Right lobe of liver (tissue), 4 donors: ENCODE results near the gene S100PBP.

Experiments used
- POLR2A ChIP-seq: fragments of 450-650 bp; IDR thresholded peaks from one replicate; pipeline ENCODE4 v1.6.1; 2017; ENCODE audit warnings: antibody characterized with exemption, mild to moderate bottlenecking
- TF ChIP-seq, protein P1 (sequence below), 4 donors: fragments of 200-600 bp in 3 of 4; fragments of 450-650 bp in 1 of 4; IDR thresholded peaks; one replicate each; pipeline versions ENCODE4 v1.5.1 to v1.8.0; 2016 to 2022; ENCODE audit warnings: antibody characterized with exemption in 4 of 4, mild to moderate bottlenecking in 2 of 4
- donor health status: DM: no; HTN: no; CAD: no.
- donor health status: DM: no; HTN: no; CAD: no.
- donor health status: DM: no; HTN: yes; CAD: no.

DNA sequence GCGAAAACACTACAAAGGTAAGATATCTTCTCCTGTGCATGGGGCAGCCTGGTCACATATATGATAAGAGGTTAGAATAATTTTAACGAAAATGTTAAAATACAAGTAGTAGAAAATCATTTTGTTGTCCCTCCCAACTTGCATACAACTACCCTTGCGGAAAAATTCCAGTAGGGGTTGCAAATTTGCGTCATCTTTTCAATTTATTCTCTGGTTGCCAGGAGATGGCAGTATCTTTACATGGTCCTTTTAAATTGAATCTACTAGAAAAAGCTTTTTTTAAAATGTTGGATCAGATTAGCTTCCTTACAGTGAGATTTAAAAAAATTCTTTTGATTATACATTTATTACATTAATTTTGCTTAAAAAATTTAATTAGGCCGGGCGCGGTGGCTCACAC lies 10.9 kb downstream of the S100PBP start:
- TF ChIP-seq, protein P1, sequence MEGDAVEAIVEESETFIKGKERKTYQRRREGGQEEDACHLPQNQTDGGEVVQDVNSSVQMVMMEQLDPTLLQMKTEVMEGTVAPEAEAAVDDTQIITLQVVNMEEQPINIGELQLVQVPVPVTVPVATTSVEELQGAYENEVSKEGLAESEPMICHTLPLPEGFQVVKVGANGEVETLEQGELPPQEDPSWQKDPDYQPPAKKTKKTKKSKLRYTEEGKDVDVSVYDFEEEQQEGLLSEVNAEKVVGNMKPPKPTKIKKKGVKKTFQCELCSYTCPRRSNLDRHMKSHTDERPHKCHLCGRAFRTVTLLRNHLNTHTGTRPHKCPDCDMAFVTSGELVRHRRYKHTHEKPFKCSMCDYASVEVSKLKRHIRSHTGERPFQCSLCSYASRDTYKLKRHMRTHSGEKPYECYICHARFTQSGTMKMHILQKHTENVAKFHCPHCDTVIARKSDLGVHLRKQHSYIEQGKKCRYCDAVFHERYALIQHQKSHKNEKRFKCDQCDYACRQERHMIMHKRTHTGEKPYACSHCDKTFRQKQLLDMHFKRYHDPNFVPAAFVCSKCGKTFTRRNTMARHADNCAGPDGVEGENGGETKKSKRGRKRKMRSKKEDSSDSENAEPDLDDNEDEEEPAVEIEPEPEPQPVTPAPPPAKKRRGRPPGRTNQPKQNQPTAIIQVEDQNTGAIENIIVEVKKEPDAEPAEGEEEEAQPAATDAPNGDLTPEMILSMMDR (IDR thresholded peaks at IDR 0.05): peak; percentile 26 to 48 (median 40)
- no peak for TF ChIP-seq POLR2A
